Measurements from ENCODE around the gene ARNT2. TPM values are rescaled to one million over a fixed set of nuclear protein-coding genes. Genes with fewer than 3 reads are reported as not detected.
A peak's percentile ranks its signal among the peaks of the same experiment; 100 is the strongest.
"Not testable (repeated sequence)": the region's sequence is repeated elsewhere in the genome, so short reads cannot be mapped to it uniquely, and the experiment has no call there.

Gene ARNT2
- total RNA-seq, 1 donor: 20.7 TPM

- no peak for DNase-seq (ENCODE audit: low read depth)
- TF ChIP-seq, protein P1, sequence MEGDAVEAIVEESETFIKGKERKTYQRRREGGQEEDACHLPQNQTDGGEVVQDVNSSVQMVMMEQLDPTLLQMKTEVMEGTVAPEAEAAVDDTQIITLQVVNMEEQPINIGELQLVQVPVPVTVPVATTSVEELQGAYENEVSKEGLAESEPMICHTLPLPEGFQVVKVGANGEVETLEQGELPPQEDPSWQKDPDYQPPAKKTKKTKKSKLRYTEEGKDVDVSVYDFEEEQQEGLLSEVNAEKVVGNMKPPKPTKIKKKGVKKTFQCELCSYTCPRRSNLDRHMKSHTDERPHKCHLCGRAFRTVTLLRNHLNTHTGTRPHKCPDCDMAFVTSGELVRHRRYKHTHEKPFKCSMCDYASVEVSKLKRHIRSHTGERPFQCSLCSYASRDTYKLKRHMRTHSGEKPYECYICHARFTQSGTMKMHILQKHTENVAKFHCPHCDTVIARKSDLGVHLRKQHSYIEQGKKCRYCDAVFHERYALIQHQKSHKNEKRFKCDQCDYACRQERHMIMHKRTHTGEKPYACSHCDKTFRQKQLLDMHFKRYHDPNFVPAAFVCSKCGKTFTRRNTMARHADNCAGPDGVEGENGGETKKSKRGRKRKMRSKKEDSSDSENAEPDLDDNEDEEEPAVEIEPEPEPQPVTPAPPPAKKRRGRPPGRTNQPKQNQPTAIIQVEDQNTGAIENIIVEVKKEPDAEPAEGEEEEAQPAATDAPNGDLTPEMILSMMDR (IDR thresholded peaks at IDR 0.05; ENCODE audit: insufficient read depth, low read depth, low read length): no peak
- H3K4me3 ChIP-seq (ENCODE audit: low read depth, low read length): no peak overlapping the region
Measured at GRCh38 chr15:80507131-80507530, 102.9 kb downstream of the ARNT2 start.

GRCh38 chr15:80507638-80508316 lies 103.6 kb downstream of the ARNT2 start:
- no peak overlapping the region for H3K4me3 ChIP-seq (ENCODE audit: low read depth, low read length)

DNA sequence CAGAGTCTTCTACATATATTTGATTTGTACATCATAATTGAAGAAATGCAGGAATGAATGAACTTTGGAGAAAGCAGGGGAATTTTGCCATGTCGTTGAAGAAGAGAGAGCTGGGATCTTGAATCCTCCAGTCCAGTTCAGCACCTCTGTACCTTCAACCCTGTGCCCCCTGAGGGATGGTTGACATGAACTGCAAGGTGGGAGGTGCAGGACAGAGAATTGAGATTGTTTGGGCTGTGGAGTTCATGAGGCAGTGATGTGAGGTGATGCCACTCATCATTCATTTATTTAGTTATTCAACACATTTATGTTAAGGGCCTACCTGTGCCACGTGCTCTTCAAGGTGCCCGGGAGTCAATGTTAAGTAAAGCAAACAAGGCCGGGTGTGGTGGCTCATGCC lies 104.6 kb downstream of the ARNT2 start:
- TF ChIP-seq, protein P1 (IDR thresholded peaks at IDR 0.05; ENCODE audit: insufficient read depth, low read depth, low read length): no peak
- no peak overlapping the region for H3K4me3 ChIP-seq (ENCODE audit: low read depth, low read length)
- DNase-seq (ENCODE audit: low read depth): no peak

More at GRCh38 chr15:80507638-80508316, 103.6 kb downstream of the ARNT2 start:
- DNase-seq (ENCODE audit: low read depth): peak; percentile 87
- TF ChIP-seq, protein P1 (IDR thresholded peaks at IDR 0.05; ENCODE audit: insufficient read depth, low read depth, low read length): no peak

DNA sequence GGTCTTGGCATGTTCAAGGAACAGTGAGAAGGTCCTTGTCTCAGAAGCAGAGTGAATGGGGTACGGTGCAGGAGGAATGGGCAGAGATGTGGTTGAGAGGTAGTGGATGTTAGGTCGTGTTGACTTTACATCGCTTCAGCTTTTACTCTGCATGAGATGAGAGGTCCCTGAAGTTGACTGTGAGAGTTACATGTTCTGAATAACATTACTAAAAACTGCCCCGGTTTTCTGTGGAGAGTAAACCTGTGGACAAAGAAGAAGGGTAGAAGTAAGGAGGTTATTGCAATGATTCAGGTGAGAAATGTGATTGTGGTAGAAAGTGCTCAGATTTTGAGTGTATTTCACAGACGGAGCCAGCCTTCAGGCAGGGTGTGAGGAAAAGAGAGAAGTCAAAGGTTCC lies 105.6 kb downstream of the ARNT2 start:
- DNase-seq (ENCODE audit: low read depth): no peak
- no peak overlapping the region for H3K4me3 ChIP-seq (ENCODE audit: low read depth, low read length)
- TF ChIP-seq, protein P1 (IDR thresholded peaks at IDR 0.05; ENCODE audit: insufficient read depth, low read depth, low read length): no peak

GRCh38 chr15:80510985-80511384 lies 106.8 kb downstream of the ARNT2 start:
- DNase-seq (ENCODE audit: low read depth); H3K4me3 ChIP-seq (ENCODE audit: low read depth, low read length): not testable (repeated sequence)

DNA sequence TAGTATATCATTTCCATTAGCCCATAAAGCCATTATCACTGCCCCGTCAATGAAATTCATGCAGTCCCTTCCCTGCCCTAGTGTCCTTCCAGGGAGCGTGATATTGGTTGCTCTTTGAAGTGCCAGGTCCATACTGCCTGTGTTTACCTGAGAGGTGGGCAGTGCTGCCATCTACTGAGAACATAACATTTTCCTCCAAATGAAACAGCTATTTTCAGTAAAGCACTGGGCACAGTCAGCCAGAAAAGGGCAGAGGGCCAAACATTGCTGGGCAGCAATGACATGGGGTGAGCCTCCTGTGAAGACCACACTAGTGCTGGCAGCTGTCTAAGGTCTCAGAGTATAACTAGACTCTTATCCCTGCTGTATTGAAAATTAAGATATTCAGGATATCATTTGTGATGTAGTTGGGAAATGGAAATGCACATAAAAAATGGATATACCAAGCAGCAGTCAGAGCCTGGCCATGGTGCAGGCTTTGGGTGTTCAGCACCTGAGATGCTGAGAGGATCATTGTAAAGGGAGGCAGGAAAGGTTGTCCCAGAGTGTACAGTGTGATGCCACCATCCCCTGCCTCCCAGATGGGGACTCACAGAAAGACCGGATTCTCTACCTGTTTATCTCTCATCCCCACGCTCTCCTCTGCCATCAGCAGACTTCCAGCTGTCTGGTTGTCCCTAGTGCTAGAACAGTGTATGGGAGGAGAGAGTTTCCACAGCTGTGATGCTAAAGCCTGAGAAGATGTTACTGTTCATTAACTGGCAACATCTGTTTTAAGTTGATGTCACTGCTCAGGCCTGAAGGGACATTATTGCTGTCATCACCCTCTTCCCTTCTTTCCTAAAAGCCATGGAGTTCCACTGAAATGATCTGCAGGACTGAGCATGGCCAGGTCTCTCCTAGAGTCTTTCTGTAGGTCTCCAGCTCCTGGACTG lies 108.8 kb downstream of the ARNT2 start:
- no peak overlapping the region for H3K4me3 ChIP-seq (ENCODE audit: low read depth, low read length)
- TF ChIP-seq, protein P1 (IDR thresholded peaks at IDR 0.05; ENCODE audit: insufficient read depth, low read depth, low read length): peak; percentile 27
- peak; percentile 40 for DNase-seq (ENCODE audit: low read depth)

GRCh38 chr15:80514071-80514780 lies 110.0 kb downstream of the ARNT2 start:
- no peak overlapping the region for H3K4me3 ChIP-seq (ENCODE audit: low read depth, low read length)
- DNase-seq (ENCODE audit: low read depth): peak; percentile 76
- TF ChIP-seq, protein P1 (IDR thresholded peaks at IDR 0.05; ENCODE audit: insufficient read depth, low read depth, low read length): no peak
